Pancreas (tissue), 10 donors: Measurements from ENCODE around the gene TMC3. TPM values are rescaled to one million over a fixed set of nuclear protein-coding genes. Genes with fewer than 3 reads are reported as not detected.

Experiments
- ATAC-seq, 4 donors: fragments of 200-7000 bp; cut with Tn5 transposase; one replicate each; pipeline versions ENCODE4 v1.8.0 to v1.9.1; 2020; ENCODE audit warnings: mild to moderate bottlenecking in 4 of 4, moderate library complexity in 4 of 4
- DNase-seq, 6 donors: peaks; one replicate each; pipeline ENCODE4 v3.0.0-alpha.2; 2020
- FAIRE-seq: peaks from 2 replicates; lab custom pipeline; 2012; peaks lifted over from hg19 to GRCh38; lab: Jason Lieb, UNC
- H3K27ac ChIP-seq, 4 donors: fragments of 200-600 bp; sonication (generic); 1 replicate in 3 of 4; 2 replicates in 1 of 4; pipeline versions ENCODE4 v1.5.0 to v1.8.0; 2020
- H3K27me3 ChIP-seq, 4 donors: fragments of 200-600 bp; one replicate each; pipeline ENCODE4 v1.8.0; 2021
- H3K36me3 ChIP-seq, 3 donors: fragments of 200-600 bp; sonication (generic) in 1 of 3; one replicate each; pipeline versions ENCODE4 v1.5.0 to v1.8.0; 2020 to 2021
- H3K4me1 ChIP-seq, 3 donors: fragments of 200-600 bp; one replicate each; pipeline ENCODE4 v1.8.0; 2021
- H3K4me3 ChIP-seq, 4 donors: fragments of 200-600 bp; sonication (generic) in 2 of 4; one replicate each; pipeline versions ENCODE4 v1.5.0 to v1.8.0; 2020 to 2021
- H3K9me3 ChIP-seq, 4 donors: fragments of 200-600 bp; one replicate each; pipeline ENCODE4 v1.8.0; 2021
- WGBS, 2 donors: extraction: QIAGEN DNeasy Blood & Tissue Kit; methylation state at CpG; one replicate each; pipeline ENCODE4 v1.1.7; 2013; 5-methylcytosine and 5-hydroxymethylcytosine counted together
- intact Hi-C, 3 donors: fragments of 100-400 bp; cut with DNase I; formaldehyde crosslinking; loops; one replicate each; pipeline versions ENCODE4 v1.11.1 to v1.14.2; 2022
- polyA plus RNA-seq, 2 donors: library from polyadenylated mRNA; stranded (reverse); fragments of 200-250 nt; gene quantifications; one replicate each; pipeline ENCODE4 v1.2.3, GENCODE V29; 2013
- total RNA-seq, 6 donors: library from RNA; stranded (reverse); fragmentation: NEBNext Ultra II Directional in 4 of 6; extraction: Animal tissue kit (Norgen Biotek cat#: 25700) in 4 of 6; gene quantifications; one replicate each; pipeline versions ENCODE4 v1.2.1 to v1.2.4, GENCODE V29; 2021 to 2023
- TF ChIP-seq, protein P1 (sequence below), 4 donors: fragments of 200-600 bp; sonication (generic) in 3 of 4; IDR thresholded peaks; one replicate each; pipeline versions ENCODE4 v1.5.0 to v1.8.0; 2021; ENCODE audit warnings: antibody characterized with exemption in 4 of 4
- donor health status: healthy with polysubstance abuse.
- donor health status: DM: no; HTN: no; CAD: no; lungs with moderate emphysema.
- donor health status: DM: no; HTN: no; CAD: no.
- donor health status: control.
- donor health status: control.
- donor health status: Bipolar disorder and iron deficiency.
- donor health status: DM: yes; HTN: yes; CAD: no.
- donor health status: DM: no; HTN: no; CAD: no.
- donor health status: DM: no; HTN: no; CAD: no.
- donor health status: DM: yes; HTN: yes; CAD: no.

TMC3 gene
- total and polyA plus RNA-seq, 8 donors = 0.03 to 0.05 TPM; not detected in 6

DNA sequence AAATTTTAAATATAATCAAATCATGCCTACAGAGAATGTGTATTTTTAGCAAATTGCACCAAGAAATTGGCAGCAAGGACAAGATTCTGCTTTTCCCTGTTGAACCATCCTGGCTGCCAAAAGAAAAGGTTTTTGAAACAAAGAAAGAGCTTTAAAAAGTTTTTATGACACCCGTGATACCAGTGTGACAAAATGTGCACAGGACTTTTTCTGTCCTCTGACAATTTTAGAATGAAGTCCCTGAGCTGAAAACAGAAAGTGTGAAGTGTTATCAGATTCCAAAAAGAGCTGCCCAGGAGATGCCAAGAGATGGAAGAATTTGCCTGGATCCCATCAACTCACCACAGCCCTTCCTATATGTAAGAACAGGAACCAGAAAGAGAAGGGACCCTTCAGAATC is 33.2 kb upstream of the TMC3 start:
- WGBS, 2 donors = 57 to 81% methylated on average over 1 of the region's 1 CpG
- Histone ChIP-seq H3K9me3 (no peaks in the 10 kb centered on the region), H3K4me3 (no peak overlapping the region), H3K27ac (no peak overlapping the region), H3K4me1 (no peaks in the 10 kb centered on the region), H3K27me3 (no peaks in the 10 kb centered on the region), H3K36me3 (no peaks in the 10 kb centered on the region)
- ATAC-seq (no peak), DNase-seq (no peak), FAIRE-seq (no peak)
- TF ChIP-seq, protein P1, sequence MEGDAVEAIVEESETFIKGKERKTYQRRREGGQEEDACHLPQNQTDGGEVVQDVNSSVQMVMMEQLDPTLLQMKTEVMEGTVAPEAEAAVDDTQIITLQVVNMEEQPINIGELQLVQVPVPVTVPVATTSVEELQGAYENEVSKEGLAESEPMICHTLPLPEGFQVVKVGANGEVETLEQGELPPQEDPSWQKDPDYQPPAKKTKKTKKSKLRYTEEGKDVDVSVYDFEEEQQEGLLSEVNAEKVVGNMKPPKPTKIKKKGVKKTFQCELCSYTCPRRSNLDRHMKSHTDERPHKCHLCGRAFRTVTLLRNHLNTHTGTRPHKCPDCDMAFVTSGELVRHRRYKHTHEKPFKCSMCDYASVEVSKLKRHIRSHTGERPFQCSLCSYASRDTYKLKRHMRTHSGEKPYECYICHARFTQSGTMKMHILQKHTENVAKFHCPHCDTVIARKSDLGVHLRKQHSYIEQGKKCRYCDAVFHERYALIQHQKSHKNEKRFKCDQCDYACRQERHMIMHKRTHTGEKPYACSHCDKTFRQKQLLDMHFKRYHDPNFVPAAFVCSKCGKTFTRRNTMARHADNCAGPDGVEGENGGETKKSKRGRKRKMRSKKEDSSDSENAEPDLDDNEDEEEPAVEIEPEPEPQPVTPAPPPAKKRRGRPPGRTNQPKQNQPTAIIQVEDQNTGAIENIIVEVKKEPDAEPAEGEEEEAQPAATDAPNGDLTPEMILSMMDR (IDR thresholded peaks at IDR 0.05) = no peak
- intact Hi-C loops = loop anchor here in 1 of 3 donors (10.0 kb wide), 1 partner anchor 122 kb away; no protein-coding TSS in a partner anchor

DNA sequence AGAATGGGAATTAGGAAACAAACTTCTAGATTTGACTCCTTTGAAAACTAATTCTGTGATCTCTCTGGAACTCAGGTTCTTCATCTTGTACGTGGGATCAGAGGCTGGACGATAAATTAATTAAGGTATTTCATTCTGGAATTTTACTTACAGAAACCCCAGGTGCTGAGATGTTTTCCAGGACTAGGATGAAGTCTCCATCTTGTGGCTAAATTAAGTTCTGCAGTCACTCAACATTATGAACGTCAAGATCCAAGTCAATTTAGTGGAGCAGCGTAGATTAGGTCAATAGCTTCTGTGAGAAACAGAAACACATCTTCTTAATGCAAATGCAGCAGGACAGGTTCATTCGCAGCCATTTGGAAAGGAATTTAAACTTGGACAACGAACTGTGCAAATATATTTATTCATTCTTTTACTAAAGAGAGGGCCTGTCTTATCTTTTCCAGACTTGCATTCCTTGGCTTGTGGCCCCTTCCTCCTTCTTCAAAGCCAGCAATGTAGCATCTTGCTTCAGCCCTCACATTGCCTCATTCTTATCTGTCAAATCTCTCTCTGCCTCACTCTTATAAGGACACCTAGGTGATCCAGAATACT is 26.7 kb upstream of the TMC3 start:
- TF ChIP-seq, protein P1 (IDR thresholded peaks at IDR 0.05) = peak; percentile 23 to 75 (median 48)
- DNase-seq (no peak), ATAC-seq (peak in 3 of 4 donors; percentile 62 to 75 (median 70)), FAIRE-seq (peak; percentile 47)
- no peaks in the 10 kb centered on the region for H3K36me3 ChIP-seq
- WGBS, 2 donors = 31 to 38% methylated on average over 6 of the region's 6 CpGs
- intact Hi-C loops = loop anchor here in 1 of 3 donors (10.0 kb wide), 1 partner anchor 116 kb away; no protein-coding TSS in a partner anchor
- no peaks in the 10 kb centered on the region for H3K4me1 ChIP-seq
- no peak overlapping the region for H3K4me3 ChIP-seq
- H3K27ac ChIP-seq = no peak overlapping the region
- H3K9me3 ChIP-seq = no peaks in the 10 kb centered on the region
- H3K27me3 ChIP-seq = no peaks in the 10 kb centered on the region

DNA sequence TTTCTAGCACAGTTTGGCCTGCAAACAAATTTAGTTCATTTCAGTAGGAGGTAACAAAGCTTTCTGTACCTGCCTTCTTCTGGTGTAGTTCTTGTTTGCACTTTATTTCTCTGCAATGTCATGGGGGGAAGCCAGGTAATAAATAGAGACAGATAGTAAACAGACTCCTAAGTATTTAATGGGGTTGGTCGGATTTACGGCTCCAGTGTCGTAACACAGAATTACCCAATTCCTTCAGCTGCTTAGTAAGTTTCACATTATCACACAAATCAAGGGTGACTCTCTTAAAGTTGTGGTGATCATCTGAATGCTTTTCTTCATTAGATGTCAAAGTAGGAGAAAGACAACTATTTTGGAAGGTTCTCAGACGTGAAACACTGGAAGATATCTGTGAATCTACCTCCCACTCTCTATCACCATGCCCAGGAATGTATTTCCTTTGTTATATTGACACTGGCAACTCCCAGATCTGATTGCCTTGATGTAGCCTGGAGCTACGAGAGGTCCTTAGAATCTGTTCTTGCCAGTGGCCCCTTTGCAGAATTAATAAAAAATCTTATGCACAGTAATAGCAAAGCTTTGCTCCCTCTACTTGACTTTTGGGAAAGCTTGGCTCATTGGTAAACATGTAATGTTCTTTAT is 25.0 kb upstream of the TMC3 start:
- 58 to 66% methylated on average over 5 of the region's 5 CpGs for WGBS, 2 donors
- H3K27ac ChIP-seq = no peak overlapping the region
- H3K36me3 ChIP-seq = no peaks in the 10 kb centered on the region
- DNase-seq (no peak), ATAC-seq (no peak), FAIRE-seq (no peak)
- no peaks in the 10 kb centered on the region for H3K9me3 ChIP-seq
- no peak overlapping the region for H3K4me3 ChIP-seq
- intact Hi-C loops = loop anchor here in 2 of 3 donors (5.0 kb wide), 2 partner anchors 117 to 127 kb away; no protein-coding TSS in a partner anchor
- TF ChIP-seq, protein P1 (IDR thresholded peaks at IDR 0.05) = no peak
- H3K4me1 ChIP-seq = no peaks in the 10 kb centered on the region
- no peaks in the 10 kb centered on the region for H3K27me3 ChIP-seq

DNA sequence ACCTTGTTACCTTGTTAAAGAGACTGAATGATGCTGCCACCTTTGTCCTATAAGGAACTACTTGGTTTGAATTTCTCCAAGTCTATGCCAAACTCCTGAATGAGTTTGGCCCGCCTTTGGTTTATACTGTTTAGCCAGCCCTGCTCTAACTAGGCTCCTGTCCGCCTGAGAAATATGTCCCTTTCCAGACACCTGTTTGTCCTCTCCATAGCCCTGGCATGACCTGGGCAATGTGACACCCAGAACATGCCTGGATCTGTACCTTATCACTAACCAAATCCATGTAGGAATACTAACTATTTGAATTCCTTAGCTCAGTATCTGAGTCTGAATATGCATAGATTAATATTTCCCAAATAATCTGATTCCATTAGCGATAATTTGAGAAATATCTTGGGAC is 24.4 kb upstream of the TMC3 start:
- 77 to 84% methylated on average over 3 of the region's 3 CpGs for WGBS, 2 donors
- FAIRE-seq (no peak), ATAC-seq (no peak), DNase-seq (no peak)
- H3K9me3 ChIP-seq = no peaks in the 10 kb centered on the region
- H3K4me3 ChIP-seq = no peak overlapping the region
- no peak overlapping the region for H3K27ac ChIP-seq
- no peaks in the 10 kb centered on the region for H3K36me3 ChIP-seq
- intact Hi-C loops = loop anchor here in 2 of 3 donors (5.0 kb wide), 2 partner anchors 116 to 126 kb away; no protein-coding TSS in a partner anchor
- TF ChIP-seq, protein P1 (IDR thresholded peaks at IDR 0.05) = no peak
- no peaks in the 10 kb centered on the region for H3K27me3 ChIP-seq
- no peaks in the 10 kb centered on the region for H3K4me1 ChIP-seq

DNA sequence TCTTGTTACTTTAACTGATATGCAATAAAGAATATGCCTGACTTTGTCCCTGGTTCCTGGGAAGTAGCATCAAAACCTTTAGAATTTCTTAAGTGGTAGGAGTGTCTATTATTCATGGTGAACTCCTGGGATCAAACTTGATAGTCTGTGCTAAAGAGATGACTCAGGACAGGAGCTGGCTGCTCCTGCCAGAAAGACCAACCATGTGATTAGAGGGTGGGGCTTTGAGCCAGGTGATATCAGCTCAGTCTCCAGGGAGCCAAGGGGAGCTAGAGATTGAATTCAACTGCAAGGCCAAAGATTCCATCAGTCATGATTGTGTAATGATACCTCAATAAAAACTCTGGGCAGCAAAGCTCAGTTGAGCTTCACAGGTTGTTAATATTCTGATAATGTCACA is 20.6 kb upstream of the TMC3 start:
- intact Hi-C loops = loop anchor here in 2 of 3 donors (5.0 kb wide), 2 partner anchors 112 to 122 kb away; no protein-coding TSS in a partner anchor
- no peak overlapping the region for H3K27ac ChIP-seq
- H3K36me3 ChIP-seq = no peaks in the 10 kb centered on the region
- no peak overlapping the region for H3K4me3 ChIP-seq
- TF ChIP-seq, protein P1 (IDR thresholded peaks at IDR 0.05) = no peak
- no peak for FAIRE-seq
- no peaks in the 10 kb centered on the region for H3K4me1 ChIP-seq
- peak; percentile 77 to 91 (median 84) for ATAC-seq
- H3K9me3 ChIP-seq = no peaks in the 10 kb centered on the region
- DNase-seq = peak in 2 of 6 donors; percentile 23 to 43
- no peaks in the 10 kb centered on the region for H3K27me3 ChIP-seq
